HepG2 (cell line): ENCODE data around the gene RPH3AL. TPM values are rescaled to one million over a fixed set of nuclear protein-coding genes. Genes with fewer than 3 reads are reported as not detected.

Experiments
- ATAC-seq: fragments of 200-7000 bp; cut with Tn5 transposase; 3 replicates; pipeline ENCODE4 v1.9.1; 2020; ENCODE audit warnings: mild to moderate bottlenecking, moderate library complexity
- BruUV-seq: library from RNA; stranded (reverse); fragments of 400-500 nt; replicated peaks from 2 replicates; lab custom pipeline; 2021; lab: Mats Ljungman, UMichigan
- CTCF ChIA-PET: fragments of 300-600 bp; formaldehyde crosslinking; extraction: SDS; loops from one replicate; lab custom pipeline; 2021; ENCODE audit warnings: low total read pairs, inconsistent platforms, low intra/inter-chr PET ratio; lab: Yijun Ruan, JAX
- POLR2A ChIA-PET: fragments of 350-600 bp; sonication (Branson Sonifier 250); formaldehyde crosslinking; loops from one replicate; lab custom pipeline; 2020; ENCODE audit warnings: antibody characterized with exemption, inconsistent platforms; lab: Yijun Ruan, JAX
- DNase-seq: peaks from one replicate; pipeline ENCODE4 v3.0.0-alpha.2; 2015; ENCODE audit warnings: low spot score
- FAIRE-seq: peaks from 3 replicates; lab custom pipeline; 2011; peaks lifted over from hg19 to GRCh38; lab: Jason Lieb, UNC
- H2AFZ ChIP-seq: one replicate; pipeline ENCODE4 v1.6.1; 2011; ENCODE audit warnings: low read length, inconsistent platforms
- H3K27ac ChIP-seq: fragments of 300-600 bp; 3 replicates; pipeline ENCODE4 v1.8.0; 2011; ENCODE audit warnings: mixed run types, mild to moderate bottlenecking, mixed read lengths, low read length, inconsistent platforms; ENCODE audit not compliant: insufficient read depth; ENCODE audit errors: extremely low read length
- H3K27me3 ChIP-seq, 2 experiments: fragments of 200-600 bp in 1 of 2; 2 replicates in 1 of 2; 3 replicates in 1 of 2; pipeline versions ENCODE4 v1.6.0 to v1.8.0; 2011; ENCODE audit warnings: low read length in 2 of 2, mild to moderate bottlenecking in 2 of 2, moderate library complexity in 2 of 2, inconsistent platforms in 1 of 2; ENCODE audit not compliant: insufficient read depth in 2 of 2, control insufficient read depth in 1 of 2
- H3K36me3 ChIP-seq, 2 experiments: fragments of 200-600 bp in 1 of 2; replicated peaks in 1 of 2; 2 replicates in 1 of 2; 3 replicates in 1 of 2; pipeline versions ENCODE4 v1.5.1 to v1.8.0; 2011; ENCODE audit warnings: low read length in 2 of 2, inconsistent platforms in 1 of 2; ENCODE audit not compliant: insufficient read depth in 2 of 2, control insufficient read depth in 1 of 2
- H3K4me1 ChIP-seq: 2 replicates; pipeline ENCODE4 v1.5.1; 2012; ENCODE audit warnings: low read length, inconsistent platforms; ENCODE audit not compliant: insufficient read depth
- H3K4me2 ChIP-seq: 2 replicates; pipeline ENCODE4 v1.6.0; 2011; ENCODE audit warnings: low read depth, low read length, inconsistent platforms
- H3K4me3 ChIP-seq, 3 experiments: fragments of 200-600 bp in 1 of 3; sonication (generic), shearing (Covaris generic) in 1 of 3; replicated peaks in 1 of 3; 2 replicates each; pipeline ENCODE4 v1.5.1; 2011 to 2016; ENCODE audit warnings: low read length in 3 of 3, inconsistent platforms in 2 of 3, low read depth in 2 of 3, mild to moderate bottlenecking in 2 of 3, control low read depth in 1 of 3, mixed read lengths in 1 of 3; ENCODE audit not compliant: insufficient read depth in 1 of 3
- H3K79me2 ChIP-seq: one replicate; pipeline ENCODE4 v1.6.1; 2011; ENCODE audit warnings: low read length, inconsistent platforms; ENCODE audit not compliant: insufficient read depth
- H3K9ac ChIP-seq: 2 replicates; pipeline ENCODE4 v1.6.0; 2011; ENCODE audit warnings: mild to moderate bottlenecking, low read depth, low read length, inconsistent platforms; ENCODE audit not compliant: insufficient read depth
- H3K9me3 ChIP-seq: 2 replicates; pipeline ENCODE4 v1.5.1; 2012; ENCODE audit warnings: mild to moderate bottlenecking, low read length
- H4K20me1 ChIP-seq: 2 replicates; pipeline ENCODE4 v1.6.0; 2011; ENCODE audit warnings: inconsistent platforms, mild to moderate bottlenecking, low read length, moderate library complexity; ENCODE audit not compliant: insufficient read depth
- HOXA9 ChIP-seq: sonication (generic); formaldehyde crosslinking; IDR thresholded peaks from 2 replicates; pipeline ENCODE4 v1.8.1; 2022; ENCODE audit warnings: missing genetic modification reagents, mild to moderate bottlenecking, moderate library complexity, borderline replicate concordance
- MNT ChIP-seq: fragments of 450-650 bp; IDR thresholded peaks from 2 replicates; pipeline ENCODE4 v1.6.1; 2016
- ZBTB46 ChIP-seq: sonication (generic); formaldehyde crosslinking; IDR thresholded peaks from 2 replicates; pipeline ENCODE4 v1.4.0; 2020; ENCODE audit warnings: mild to moderate bottlenecking, missing genetic modification reagents, borderline replicate concordance
- ZNF451 ChIP-seq: sonication (generic); formaldehyde crosslinking; IDR thresholded peaks from 2 replicates; pipeline ENCODE4 v1.5.0; 2020; ENCODE audit warnings: mild to moderate bottlenecking, missing genetic modification reagents
- ZNF660 ChIP-seq: sonication (generic); formaldehyde crosslinking; IDR thresholded peaks from 2 replicates; pipeline ENCODE4 v1.5.1; 2020; ENCODE audit warnings: mild to moderate bottlenecking, low read depth, missing genetic modification reagents, borderline replicate concordance
- ZNF703 ChIP-seq: sonication (generic); formaldehyde crosslinking; IDR thresholded peaks from 2 replicates; pipeline ENCODE4 v1.5.1; 2020; ENCODE audit warnings: missing genetic modification reagents, mild to moderate bottlenecking, moderate library complexity, borderline replicate concordance
- ZNF777 ChIP-seq: sonication (generic); formaldehyde crosslinking; IDR thresholded peaks from 2 replicates; pipeline ENCODE4 v1.4.0; 2020; ENCODE audit warnings: missing genetic modification reagents
- WGBS: methylation state at CpG from one replicate; pipeline ENCODE4 v1.1.6; 2017; ENCODE audit warnings: low lambda C conversion rate; 5-methylcytosine and 5-hydroxymethylcytosine counted together
- in situ Hi-C: cut with HindIII; loops from 2 replicates; pipeline ENCODE4 v1.10.0; 2017; ENCODE audit warnings: low pct_unique_long_range_greater_than_20kb; ENCODE audit not compliant: extremely low pct_ligation_motif_present
- intact Hi-C: fragments of 100-400 bp; cut with micrococcal nuclease; formaldehyde crosslinking; loops from one replicate; pipeline ENCODE4 v1.10.0; 2022; ENCODE audit not compliant: unreplicated experiment
- polyA plus RNA-seq, 8 experiments: library from polyadenylated mRNA; depleted of rRNA in 3 of 8; stranded (reverse) in 7 of 8; unstranded in 1 of 8; fragments of >200 nt; fragmentation: Illumina TruSeq in 4 of 8; extraction: Trizol in 4 of 8; gene quantifications; 2 replicates each; pipeline versions ENCODE4 v1.2.1 to v1.2.3, GENCODE V29; 2011 to 2016; ENCODE audit warnings: low read depth in 4 of 8, missing spikeins in 1 of 8, mixed read lengths in 1 of 8; ENCODE audit not compliant: insufficient read depth in 1 of 8
- total RNA-seq, 5 experiments: library from RNA; depleted of rRNA; stranded (reverse); fragments of >200 nt; fragmentation: Illumina TruSeq; extraction: Trizol; gene quantifications; 2 replicates each; pipeline ENCODE4 v1.2.3, GENCODE V29; 2016; ENCODE audit warnings: low read depth in 1 of 5

Gene RPH3AL
- total and polyA plus RNA-seq, 2 of the 13 experiments (the other 11 are each of a cell fraction or from before 2014, with no cell fraction given): 7.8 to 16.4 TPM

GRCh38 chr17:181245-182049, 171.2 kb downstream of the RPH3AL start, which contains the start of gene DOC2B:
TSS of gene DOC2B (minus strand) at chr17:181650. CDS start at chr17:181479, 171 bp downstream.
- H3K27me3 ChIP-seq: peaks cover 12 to 87% of the 10 kb centered on the region in 2 experiments
- CTCF ChIA-PET: no interaction called here
- no TSS peak for BruUV-seq
- no peak for TF ChIP-seq ZNF703 (CRISPR knock-in tag)
- TF ChIP-seq MNT: peak; percentile 53; the same call in 1 of the 2 replicates
- TF ChIP-seq ZNF777: peak; percentile 3; the same call in 1 of the 2 replicates
- 0 out of 2 replicates have a peak, but pooled peaks have one; percentile 38 for TF ChIP-seq HOXA9 (CRISPR knock-in tag)
- TF ChIP-seq ZNF451 (CRISPR knock-in tag): no peak
- no peak for TF ChIP-seq ZNF660
- no peak for TF ChIP-seq ZBTB46 (CRISPR knock-in tag)
- WGBS: 93% methylated on average over 3 of the region's 120 CpGs
- H3K9ac ChIP-seq: no peak within 1 kb of the TSS
- H3K4me1 ChIP-seq: peaks cover 15% of the 10 kb centered on the region
- H2AFZ ChIP-seq: no peak within 1 kb of the TSS
- FAIRE-seq (no peak), DNase-seq (no peak), ATAC-seq (peak; percentile 44)
- no peaks in the 10 kb centered on the region for H3K79me2 ChIP-seq
- intact Hi-C loops (no loop called here), in situ Hi-C loops (no loop called here)
- POLR2A ChIA-PET: no interaction called here
- peak within 1 kb of the TSS; percentile 76 for H3K4me2 ChIP-seq
- H3K36me3 ChIP-seq: no peaks in the 10 kb centered on the region
- H3K27ac ChIP-seq: no peak within 1 kb of the TSS
- H4K20me1 ChIP-seq: no peaks in the 10 kb centered on the region
- H3K4me3 ChIP-seq: peak within 1 kb of the TSS; percentile 16 to 60 (median 20); a peak in 4 of 6 replicates
- H3K9me3 ChIP-seq: no peaks in the 10 kb centered on the region
